PC-3 (cell line): ENCODE measurements around the gene ATE1. TPM values are rescaled to one million over a fixed set of nuclear protein-coding genes. Genes with fewer than 3 reads are reported as not detected.
"Not testable (repeated sequence)": the region's sequence is repeated elsewhere in the genome, so short reads cannot be mapped to it uniquely, and the experiment has no call there.

Source experiments
- ATAC-seq: fragments of 200-7000 bp; cut with Tn5 transposase; 2 replicates; pipeline ENCODE4 v1.9.1; 2020; ENCODE audit warnings: mild to moderate bottlenecking, moderate library complexity
- BruUV-seq: library from RNA; stranded (reverse); fragments of 400-500 nt; replicated peaks from 2 replicates; lab custom pipeline; 2021; lab: Mats Ljungman, UMichigan
- CTCF ChIA-PET: fragments of 300-600 bp; sonication (Branson Sonifier 250); formaldehyde crosslinking; loops from one replicate; lab custom pipeline; 2022; ENCODE audit warnings: antibody characterized with exemption; lab: Charles Lee
- POLR2A ChIA-PET: fragments of 300-600 bp; sonication (Branson Sonifier 250); formaldehyde crosslinking; loops from one replicate; lab custom pipeline; 2022; ENCODE audit warnings: antibody characterized with exemption; ENCODE audit not compliant: unreplicated experiment; lab: Charles Lee
- DNase-seq: peaks from one replicate; pipeline ENCODE4 v3.0.0-alpha.2; 2015
- H2AFZ ChIP-seq: fragments of 300-600 bp; sonication (generic); 2 replicates; pipeline ENCODE4 v1.6.0; 2016; ENCODE audit warnings: antibody characterized with exemption, low read length
- H3F3A ChIP-seq: fragments of 300-600 bp; sonication (generic); one replicate; pipeline ENCODE4 v1.6.0; 2017; ENCODE audit warnings: antibody characterized with exemption, low read length, control low read depth, mild to moderate bottlenecking; ENCODE audit not compliant: unreplicated experiment
- H3K27ac ChIP-seq: fragments of 300-600 bp; sonication (generic); 2 replicates; pipeline ENCODE4 v1.5.1; 2016; ENCODE audit warnings: mild to moderate bottlenecking, low read length
- H3K27me3 ChIP-seq: fragments of 300-600 bp; sonication (generic); 2 replicates; pipeline ENCODE4 v1.6.1; 2016; ENCODE audit warnings: low read length, mixed read lengths
- H3K36me3 ChIP-seq: fragments of 300-600 bp; sonication (generic); 2 replicates; pipeline ENCODE4 v1.6.1; 2016; ENCODE audit warnings: low read depth, mixed run types, low read length, mixed read lengths
- H3K4me1 ChIP-seq: fragments of 300-600 bp; sonication (generic); 2 replicates; pipeline ENCODE4 v1.5.1; 2016; ENCODE audit warnings: low read length; ENCODE audit not compliant: insufficient read depth
- H3K4me2 ChIP-seq: fragments of 300-600 bp; sonication (generic); 2 replicates; pipeline ENCODE4 v1.6.0; 2016; ENCODE audit warnings: low read length
- H3K4me3 ChIP-seq: fragments of 300-600 bp; sonication (generic); 2 replicates; pipeline ENCODE4 v1.5.1; 2016; ENCODE audit warnings: mild to moderate bottlenecking, low read length, mixed read lengths
- H3K79me2 ChIP-seq: fragments of 300-600 bp; sonication (generic); 2 replicates; pipeline ENCODE4 v1.6.1; 2017; ENCODE audit warnings: low read length, mixed read lengths
- H3K9ac ChIP-seq: fragments of 300-600 bp; sonication (generic); 2 replicates; pipeline ENCODE4 v1.6.0; 2016; ENCODE audit warnings: mild to moderate bottlenecking, low read length
- H3K9me2 ChIP-seq: fragments of 300-600 bp; sonication (generic); replicated peaks from 2 replicates; pipeline ENCODE4 v1.6.1; 2016; ENCODE audit warnings: mixed run types, low read length, mixed read lengths
- H3K9me3 ChIP-seq: fragments of 300-600 bp; sonication (generic); 2 replicates; pipeline ENCODE4 v1.6.1; 2016; ENCODE audit warnings: low read length, mixed read lengths
- H4K20me1 ChIP-seq: fragments of 300-600 bp; sonication (generic); 2 replicates; pipeline ENCODE4 v1.6.1; 2016; ENCODE audit warnings: low read length, mixed read lengths
- CTCF ChIP-seq: fragments of 300-600 bp; sonication (generic); conservative IDR thresholded peaks from 2 replicates; pipeline ENCODE4 v1.5.1; 2017; ENCODE audit warnings: antibody characterized with exemption, low read depth, mild to moderate bottlenecking, low read length
- EZH2 ChIP-seq: fragments of 300-600 bp; sonication (generic); IDR thresholded peaks from one replicate; pipeline ENCODE4 v1.6.1; 2017; ENCODE audit warnings: antibody characterized with exemption, mild to moderate bottlenecking, low read length; ENCODE audit not compliant: unreplicated experiment
- EZH2phosphoT487 ChIP-seq: fragments of 300-600 bp; sonication (generic); IDR thresholded peaks from 2 replicates; pipeline ENCODE4 v1.6.1; 2018; ENCODE audit warnings: mild to moderate bottlenecking, antibody characterized with exemption, low read length, borderline replicate concordance
- intact Hi-C: fragments of 100-400 bp; cut with micrococcal nuclease; formaldehyde crosslinking; loops from 2 replicates; pipeline ENCODE4 v1.9.0; 2023
- total RNA-seq: library from RNA; depleted of rRNA; stranded (reverse); fragments of >200 nt; gene quantifications from 2 replicates; pipeline ENCODE4 v1.2.3, GENCODE V29; 2014

ATE1 gene
- total RNA-seq, 1 experiment from 2014 or later: 12.8 TPM

DNA sequence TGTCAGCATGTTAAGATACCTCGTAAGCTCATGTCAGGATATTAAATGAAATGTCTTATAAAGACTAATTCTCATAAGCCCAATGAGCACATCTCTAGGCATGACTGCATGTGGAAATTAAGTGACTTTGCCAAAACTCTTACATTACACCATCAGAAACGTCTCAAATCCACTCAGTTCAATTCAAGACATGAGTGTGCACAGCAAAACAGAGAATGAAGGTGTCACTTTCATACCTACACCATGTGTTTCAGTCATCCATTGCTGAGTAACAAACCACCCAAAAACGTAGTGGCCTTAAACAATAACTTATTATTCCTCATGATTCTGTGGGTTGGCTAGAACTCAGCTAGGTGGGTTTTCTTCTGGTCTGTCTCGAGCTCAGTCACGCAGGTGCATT is 99.8 kb downstream of the ATE1 start:
- Histone ChIP-seq H3K79me2 (no peaks in the 10 kb centered on the region), H3K9me3 (no peaks in the 10 kb centered on the region), H2AFZ (no peak overlapping the region), H3K36me3 (no peaks in the 10 kb centered on the region), H3K9me2 (no peaks in the 10 kb centered on the region), H3K27ac (no peak overlapping the region), H4K20me1 (no peaks in the 10 kb centered on the region), H3K27me3 (no peaks in the 10 kb centered on the region), H3K4me1 (peaks cover 2% of the 10 kb centered on the region; the same call in 1 of the 2 replicates), H3K9ac (no peak overlapping the region), H3K4me2 (no peak overlapping the region), H3K4me3 (no peak overlapping the region), H3F3A (no peaks in the 10 kb centered on the region)
- no peak for TF ChIP-seq CTCF
- TF ChIP-seq EZH2: no peak
- no peak for TF ChIP-seq EZH2phosphoT487
- DNase-seq (no peak), ATAC-seq (no peak)
- intact Hi-C loops: no loop called here
- ChIA-PET POLR2A (no interaction called here), CTCF (no interaction called here)
- BruUV-seq: no TSS peak

DNA sequence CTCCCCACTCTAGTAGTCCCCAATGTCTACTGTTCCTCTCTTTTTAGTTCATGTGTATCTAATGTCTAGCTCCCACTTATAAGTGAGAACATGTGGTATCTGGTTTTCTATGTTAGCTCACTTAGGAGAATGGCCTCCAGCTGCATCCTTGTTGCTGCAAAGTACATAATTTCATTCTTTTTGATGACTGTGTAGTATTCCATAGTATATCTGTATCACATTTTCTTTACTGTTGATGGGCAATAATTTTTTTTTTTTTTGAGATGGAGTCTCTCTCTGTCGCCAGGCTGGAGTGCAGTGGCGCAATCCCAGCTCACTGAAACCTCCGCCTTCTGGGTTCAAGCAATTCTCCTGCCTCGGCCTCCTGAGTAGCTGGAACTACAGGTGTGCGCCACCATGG is 101.1 kb downstream of the ATE1 start:
- H3K4me1 ChIP-seq, ATAC-seq, POLR2A ChIA-PET, H3K27me3 ChIP-seq, DNase-seq, intact Hi-C loops, H3K36me3 ChIP-seq, H3F3A ChIP-seq, H3K9ac ChIP-seq, H3K4me3 ChIP-seq, CTCF ChIA-PET, H3K4me2 ChIP-seq, BruUV-seq, H4K20me1 ChIP-seq, H3K79me2 ChIP-seq, H3K9me2 ChIP-seq, H2AFZ ChIP-seq, H3K27ac ChIP-seq, H3K9me3 ChIP-seq: not testable (repeated sequence)

DNA sequence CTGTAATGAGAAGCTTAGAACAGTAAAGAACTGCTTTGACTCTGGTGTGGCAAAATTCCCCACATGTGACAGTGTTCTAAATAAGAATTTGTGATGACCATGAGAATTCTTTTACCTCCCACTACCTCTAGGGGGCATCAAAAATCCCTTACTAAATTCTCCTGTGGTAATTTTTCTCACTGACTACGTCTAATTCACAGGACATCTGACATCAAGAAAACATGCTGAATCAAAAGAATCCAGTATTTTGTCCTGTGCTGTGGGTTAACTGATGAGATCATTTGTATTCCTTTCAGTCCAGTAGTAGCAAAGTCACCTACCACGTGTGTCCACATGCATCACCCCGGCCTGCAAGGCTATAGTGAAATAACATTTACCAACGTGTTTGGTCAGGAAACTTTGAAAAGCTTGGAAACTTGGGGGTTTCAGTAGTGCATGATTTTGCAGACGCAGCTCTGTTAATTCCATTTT is 103.8 kb downstream of the ATE1 start:
- Histone ChIP-seq H3K4me2 (no peak overlapping the region), H3K36me3 (no peaks in the 10 kb centered on the region), H3K4me1 (peaks cover 7% of the 10 kb centered on the region; the same call in 1 of the 2 replicates), H3K9me3 (no peaks in the 10 kb centered on the region), H2AFZ (no peak overlapping the region), H3K79me2 (no peaks in the 10 kb centered on the region), H3K9ac (no peak overlapping the region), H3K9me2 (no peaks in the 10 kb centered on the region), H3K4me3 (no peak overlapping the region), H4K20me1 (no peaks in the 10 kb centered on the region), H3K27me3 (no peaks in the 10 kb centered on the region), H3K27ac (no peak overlapping the region), H3F3A (no peaks in the 10 kb centered on the region)
- DNase-seq (peak; percentile 62), ATAC-seq (peak; percentile 43)
- intact Hi-C loops: loop anchor here (1.0 kb wide), 1 partner anchor 63 kb away; no protein-coding TSS in a partner anchor
- BruUV-seq: no TSS peak
- no peak for TF ChIP-seq EZH2phosphoT487
- no peak for TF ChIP-seq EZH2
- TF ChIP-seq CTCF: peak; percentile 68
- CTCF ChIA-PET: no interaction called here
- POLR2A ChIA-PET: no interaction called here
